Osteoblast (primary cell): ENCODE measurements around the gene ADCY7. TPM values are rescaled to one million over a fixed set of nuclear protein-coding genes. Genes with fewer than 3 reads are reported as not detected.

Experiments used
- DNase-seq: peaks from one replicate; pipeline ENCODE4 v3.0.0; 2011; ENCODE audit warnings: low spot score, mixed read lengths; ENCODE audit not compliant: insufficient read length; ENCODE audit errors: missing footprints
- H2AFZ ChIP-seq: 2 replicates; pipeline ENCODE4 v1.6.0; 2011; ENCODE audit warnings: mild to moderate bottlenecking, low read length
- H3K27ac ChIP-seq: 2 replicates; pipeline ENCODE4 v1.5.1; 2011; ENCODE audit warnings: mild to moderate bottlenecking, low read depth, low read length, moderate library complexity
- H3K27me3 ChIP-seq: 2 replicates; pipeline ENCODE4 v1.6.0; 2012; ENCODE audit warnings: mild to moderate bottlenecking, control low read depth, inconsistent platforms, low read length, moderate library complexity; ENCODE audit not compliant: insufficient read depth
- H3K36me3 ChIP-seq: 2 replicates; pipeline ENCODE4 v1.5.1; 2011; ENCODE audit warnings: mild to moderate bottlenecking, low read length, control low read depth, moderate library complexity; ENCODE audit not compliant: insufficient read depth
- H3K4me1 ChIP-seq: 2 replicates; pipeline ENCODE4 v1.5.1; 2011; ENCODE audit warnings: mild to moderate bottlenecking, low read length, control low read depth, moderate library complexity; ENCODE audit not compliant: insufficient read depth
- H3K4me2 ChIP-seq: 2 replicates; pipeline ENCODE4 v1.6.0; 2011; ENCODE audit warnings: mild to moderate bottlenecking, low read length; ENCODE audit not compliant: insufficient read depth
- H3K4me3 ChIP-seq: fragments of 200-600 bp; sonication (generic); 3 replicates; pipeline ENCODE4 v1.5.1; 2012; ENCODE audit warnings: mild to moderate bottlenecking, low read length, inconsistent platforms; ENCODE audit not compliant: insufficient read depth
- H3K79me2 ChIP-seq: 2 replicates; pipeline ENCODE4 v1.6.0; 2012; ENCODE audit warnings: mild to moderate bottlenecking, low read length, control low read depth, inconsistent platforms; ENCODE audit not compliant: insufficient read depth
- H3K9me3 ChIP-seq: 2 replicates; pipeline ENCODE4 v1.5.1; 2011; ENCODE audit warnings: low read depth, low read length, control low read depth
- H4K20me1 ChIP-seq: 2 replicates; pipeline ENCODE4 v1.6.0; 2012; ENCODE audit warnings: mild to moderate bottlenecking, low read length, control low read depth; ENCODE audit not compliant: insufficient read depth
- total RNA-seq: library from RNA; depleted of rRNA; stranded (reverse); fragments of >200 nt; gene quantifications from 2 replicates; pipeline ENCODE4 v1.2.3, GENCODE V29; 2012
- TF ChIP-seq, protein P1 (sequence below): IDR thresholded peaks from 2 replicates; pipeline ENCODE4 v1.5.1; 2011; ENCODE audit warnings: mild to moderate bottlenecking, low read depth, low read length, moderate library complexity; ENCODE audit errors: extremely low read depth

ADCY7 gene
- total RNA-seq, 1 donor: 51.0 TPM

DNA sequence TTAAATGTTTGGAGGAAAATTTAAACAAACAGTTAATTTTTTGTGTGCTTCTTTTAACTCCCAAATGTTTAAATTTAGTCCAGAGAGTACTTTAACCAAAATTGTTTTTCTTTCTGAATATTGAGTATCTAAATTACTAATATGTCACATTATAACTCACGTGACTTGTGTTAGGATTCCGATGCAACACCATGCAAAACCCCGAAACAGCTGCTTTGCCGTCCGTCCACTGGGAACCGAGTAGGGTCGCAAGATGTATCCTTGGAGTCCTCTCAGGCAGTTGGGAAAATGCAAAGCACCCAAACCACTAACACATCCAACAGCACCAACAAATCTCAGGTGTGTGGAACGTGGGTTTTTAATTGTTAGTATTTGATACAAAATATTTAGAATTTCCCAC lies 38.7 kb upstream of the ADCY7 start:
- Histone ChIP-seq H3K27ac (no peak overlapping the region), H2AFZ (no peak overlapping the region), H4K20me1 (no peaks in the 10 kb centered on the region), H3K27me3 (no peaks in the 10 kb centered on the region), H3K4me1 (peaks cover 12% of the 10 kb centered on the region), H3K4me3 (no peak overlapping the region), H3K9me3 (no peaks in the 10 kb centered on the region), H3K4me2 (no peak overlapping the region), H3K36me3 (peaks cover 28% of the 10 kb centered on the region), H3K79me2 (no peaks in the 10 kb centered on the region)
- DNase-seq: no peak
- TF ChIP-seq, protein P1, sequence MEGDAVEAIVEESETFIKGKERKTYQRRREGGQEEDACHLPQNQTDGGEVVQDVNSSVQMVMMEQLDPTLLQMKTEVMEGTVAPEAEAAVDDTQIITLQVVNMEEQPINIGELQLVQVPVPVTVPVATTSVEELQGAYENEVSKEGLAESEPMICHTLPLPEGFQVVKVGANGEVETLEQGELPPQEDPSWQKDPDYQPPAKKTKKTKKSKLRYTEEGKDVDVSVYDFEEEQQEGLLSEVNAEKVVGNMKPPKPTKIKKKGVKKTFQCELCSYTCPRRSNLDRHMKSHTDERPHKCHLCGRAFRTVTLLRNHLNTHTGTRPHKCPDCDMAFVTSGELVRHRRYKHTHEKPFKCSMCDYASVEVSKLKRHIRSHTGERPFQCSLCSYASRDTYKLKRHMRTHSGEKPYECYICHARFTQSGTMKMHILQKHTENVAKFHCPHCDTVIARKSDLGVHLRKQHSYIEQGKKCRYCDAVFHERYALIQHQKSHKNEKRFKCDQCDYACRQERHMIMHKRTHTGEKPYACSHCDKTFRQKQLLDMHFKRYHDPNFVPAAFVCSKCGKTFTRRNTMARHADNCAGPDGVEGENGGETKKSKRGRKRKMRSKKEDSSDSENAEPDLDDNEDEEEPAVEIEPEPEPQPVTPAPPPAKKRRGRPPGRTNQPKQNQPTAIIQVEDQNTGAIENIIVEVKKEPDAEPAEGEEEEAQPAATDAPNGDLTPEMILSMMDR: no peak

DNA sequence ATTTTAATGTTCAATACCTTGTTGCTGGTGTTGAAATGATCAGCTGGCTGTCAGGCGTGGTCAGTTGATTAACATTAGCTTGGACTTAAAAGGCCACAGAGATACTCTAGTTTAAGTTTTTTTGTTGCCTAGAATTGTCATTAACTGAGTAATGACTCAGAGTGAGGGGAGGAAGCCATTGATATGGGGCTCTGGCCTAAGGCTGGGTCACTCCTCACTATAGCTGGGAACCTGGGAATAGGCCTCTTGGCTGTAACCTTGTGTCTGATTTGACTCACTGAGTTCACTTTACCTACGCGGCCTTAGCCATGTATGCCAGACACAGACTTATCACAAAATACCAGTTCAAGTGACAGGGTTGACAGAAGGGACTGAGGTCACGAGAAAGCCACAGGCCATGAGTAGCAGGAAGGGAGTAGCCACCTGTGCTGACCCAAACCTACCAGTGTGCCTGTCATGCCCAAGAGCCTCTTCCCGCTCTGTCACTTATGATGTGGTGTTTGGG lies 37.9 kb upstream of the ADCY7 start:
- Histone ChIP-seq H3K27ac (no peak overlapping the region), H3K4me3 (no peak overlapping the region), H3K9me3 (no peaks in the 10 kb centered on the region), H2AFZ (no peak overlapping the region), H3K79me2 (no peaks in the 10 kb centered on the region), H3K4me2 (no peak overlapping the region), H3K27me3 (no peaks in the 10 kb centered on the region), H4K20me1 (no peaks in the 10 kb centered on the region), H3K4me1 (peaks cover 12% of the 10 kb centered on the region), H3K36me3 (peaks cover 28% of the 10 kb centered on the region)
- TF ChIP-seq, protein P1: no peak
- DNase-seq: no peak

DNA sequence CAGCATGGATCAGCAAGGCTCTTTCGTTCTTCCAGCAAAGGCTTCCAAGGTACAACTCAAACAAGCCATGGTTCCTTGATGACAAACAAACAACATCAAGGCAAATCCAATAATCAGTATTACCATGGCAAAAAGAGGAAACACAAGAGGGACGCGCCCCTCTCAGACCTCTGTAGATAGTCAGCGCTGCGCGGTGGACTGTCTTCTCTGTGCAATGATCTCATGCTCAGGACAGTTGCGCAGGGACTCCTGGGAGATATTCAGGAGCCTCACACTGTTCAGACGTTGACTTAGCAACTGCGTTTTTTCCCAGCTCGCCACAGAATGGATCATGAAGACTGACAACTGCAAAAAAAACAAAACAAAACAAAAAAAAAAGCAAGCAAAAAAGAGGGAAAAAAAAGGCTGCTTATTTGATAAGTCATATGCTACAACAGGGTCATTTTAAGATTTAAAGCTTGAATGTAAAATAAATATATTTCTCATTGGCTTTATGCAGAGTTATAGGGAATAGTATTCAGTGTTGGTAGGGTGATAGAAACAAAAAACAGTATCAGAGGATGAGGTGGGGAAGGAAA lies 37.1 kb upstream of the ADCY7 start:
- H3K4me1 ChIP-seq: peaks cover 9% of the 10 kb centered on the region
- no peak overlapping the region for H3K4me3 ChIP-seq
- H3K27me3 ChIP-seq: no peaks in the 10 kb centered on the region
- H4K20me1 ChIP-seq: no peaks in the 10 kb centered on the region
- H3K79me2 ChIP-seq: no peaks in the 10 kb centered on the region
- TF ChIP-seq, protein P1: no peak
- no peak for DNase-seq
- H3K36me3 ChIP-seq: peaks cover 27% of the 10 kb centered on the region
- H3K9me3 ChIP-seq: no peaks in the 10 kb centered on the region
- H3K27ac ChIP-seq: no peak overlapping the region
- H2AFZ ChIP-seq: no peak overlapping the region
- no peak overlapping the region for H3K4me2 ChIP-seq

DNA sequence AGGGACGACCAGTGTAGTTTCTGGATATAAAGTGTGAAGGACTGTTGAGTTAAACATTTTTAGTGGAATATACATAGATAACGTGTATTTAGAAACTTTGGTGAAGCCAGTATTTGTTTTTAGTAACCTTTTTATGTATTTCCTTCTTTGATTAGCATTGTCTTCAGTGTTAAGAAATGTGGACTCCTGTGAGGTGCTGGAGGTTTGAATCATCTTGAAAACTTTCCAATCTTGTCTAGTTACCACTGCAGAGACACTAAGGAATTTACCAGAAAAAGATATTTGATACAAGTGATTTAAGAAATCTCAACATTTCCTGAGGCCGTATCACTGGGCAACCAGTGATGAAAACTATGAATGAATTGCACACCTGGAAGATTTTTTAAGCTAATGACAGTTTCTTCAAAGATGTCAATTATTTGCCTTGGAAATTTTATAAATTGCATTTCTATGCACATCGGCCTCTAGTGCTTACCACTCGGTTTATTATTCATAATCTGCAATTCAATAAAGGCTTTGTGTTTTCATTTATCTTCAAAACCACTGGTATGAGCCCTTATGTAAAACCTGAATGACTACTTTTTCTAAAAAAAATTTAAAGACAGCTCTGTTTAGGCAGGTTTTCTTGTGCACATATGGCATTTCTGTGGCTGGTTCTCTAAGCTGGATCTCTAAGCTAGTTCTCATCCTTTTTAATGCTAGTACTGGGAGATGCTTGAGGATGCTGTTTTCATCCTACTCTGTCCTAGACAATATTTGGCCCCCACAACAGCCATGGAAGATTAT lies 31.4 kb upstream of the ADCY7 start:
- H3K27ac ChIP-seq: no peak overlapping the region
- no peak overlapping the region for H3K4me3 ChIP-seq
- H3K9me3 ChIP-seq: peaks cover 3% of the 10 kb centered on the region
- H3K79me2 ChIP-seq: no peaks in the 10 kb centered on the region
- peaks cover 3% of the 10 kb centered on the region for H3K4me1 ChIP-seq
- H2AFZ ChIP-seq: no peak overlapping the region
- peak; percentile 47 for DNase-seq
- H4K20me1 ChIP-seq: no peaks in the 10 kb centered on the region
- no peak overlapping the region for H3K4me2 ChIP-seq
- TF ChIP-seq, protein P1: no peak
- no peaks in the 10 kb centered on the region for H3K36me3 ChIP-seq
- no peaks in the 10 kb centered on the region for H3K27me3 ChIP-seq
